SK-N-SH (cell line): Measurements from ENCODE around the gene BTRC. TPM values are rescaled to one million over a fixed set of nuclear protein-coding genes. Genes with fewer than 3 reads are reported as not detected.
A peak's percentile ranks its signal among the peaks of the same experiment; 100 is the strongest.

ENCODE experiments used
- CTCF ChIA-PET: fragments of 300-600, 350-600 bp; formaldehyde crosslinking; extraction: SDS; loops from one replicate; lab custom pipeline; 2021; lab: Yijun Ruan, JAX
- POLR2A ChIA-PET: fragments of 350-600 bp; sonication (Branson Sonifier 250); formaldehyde crosslinking; extraction: SDS; loops from one replicate; lab custom pipeline; 2020; ENCODE audit warnings: antibody characterized with exemption, inconsistent platforms; lab: Yijun Ruan, JAX
- DNase-seq: peaks from one replicate; pipeline ENCODE4 v3.0.0; 2012
- H2AFZ ChIP-seq: fragments of 200-600 bp; sonication (generic); 2 replicates; pipeline ENCODE4 v1.8.1; 2016; ENCODE audit warnings: antibody characterized with exemption, mild to moderate bottlenecking, low read depth
- H3F3A ChIP-seq: fragments of 200-600 bp; sonication (generic); replicated peaks from 2 replicates; pipeline ENCODE3; 2016; ENCODE audit warnings: antibody characterized with exemption, mild to moderate bottlenecking; ENCODE audit not compliant: insufficient read depth
- H3K27ac ChIP-seq, 2 experiments: fragments of 200-500 bp in 1 of 2; fragments of 200-600 bp in 1 of 2; sonication (Bioruptor generic) in 1 of 2; sonication (generic), shearing (Covaris generic) in 1 of 2; 2 replicates each; pipeline versions ENCODE4 v1.5.1 to v1.6.1; 2014 to 2016; ENCODE audit warnings: low read depth in 2 of 2, inconsistent platforms in 1 of 2, low read length in 1 of 2, mild to moderate bottlenecking in 1 of 2, mixed read lengths in 1 of 2
- H3K27me3 ChIP-seq: fragments of 200-600 bp; sonication (generic), shearing (Covaris generic); 2 replicates; pipeline ENCODE4 v1.6.1; 2016; ENCODE audit warnings: mixed run types; ENCODE audit not compliant: insufficient read depth
- H3K36me3 ChIP-seq, 2 experiments: fragments of 200-500 bp in 1 of 2; fragments of 200-600 bp in 1 of 2; sonication (Bioruptor generic) in 1 of 2; sonication (generic) in 1 of 2; replicated peaks in 1 of 2; 2 replicates each; pipeline versions ENCODE3 to v1.5.1; 2014 to 2016; ENCODE audit warnings: low read length in 1 of 2, mild to moderate bottlenecking in 1 of 2; ENCODE audit not compliant: insufficient read depth in 2 of 2, control insufficient read depth in 1 of 2
- H3K4me1 ChIP-seq, 2 experiments: fragments of 200-500 bp in 1 of 2; fragments of 200-600 bp in 1 of 2; sonication (Bioruptor generic) in 1 of 2; sonication (generic), shearing (Covaris generic) in 1 of 2; 2 replicates each; pipeline versions ENCODE4 v1.5.1 to v1.6.1; 2014 to 2016; ENCODE audit warnings: low read depth in 1 of 2, low read length in 1 of 2, mixed run types in 1 of 2; ENCODE audit not compliant: insufficient read depth in 2 of 2, control insufficient read depth in 1 of 2
- H3K4me2 ChIP-seq: fragments of 200-600 bp; sonication (generic), shearing (Covaris generic); 2 replicates; pipeline ENCODE4 v1.6.1; 2017; ENCODE audit warnings: mixed run types
- H3K4me3 ChIP-seq, 2 experiments: fragments of 200-500 bp in 1 of 2; fragments of 200-600 bp in 1 of 2; sonication (Bioruptor generic) in 1 of 2; sonication (generic), shearing (Covaris generic) in 1 of 2; 2 replicates each; pipeline versions ENCODE4 v1.5.1 to v1.8.1; 2014 to 2016; ENCODE audit warnings: low read depth in 2 of 2, inconsistent platforms in 1 of 2, low read length in 1 of 2, mild to moderate bottlenecking in 1 of 2, mixed read lengths in 1 of 2, moderate library complexity in 1 of 2
- H3K79me2 ChIP-seq: fragments of 200-600 bp; sonication (generic); 2 replicates; pipeline ENCODE4 v1.8.1; 2017; ENCODE audit warnings: mild to moderate bottlenecking; ENCODE audit not compliant: insufficient read depth
- H3K9ac ChIP-seq: fragments of 200-600 bp; sonication (generic); 2 replicates; pipeline ENCODE4 v1.6.1; 2017; ENCODE audit warnings: mixed run types
- H3K9me2 ChIP-seq: fragments of 200-600 bp; sonication (generic); 2 replicates; pipeline ENCODE4 v1.6.1; 2017; ENCODE audit warnings: mixed run types
- H3K9me3 ChIP-seq: fragments of 200-600 bp; sonication (generic); 2 replicates; pipeline ENCODE4 v1.6.1; 2017; ENCODE audit warnings: mixed run types, mild to moderate bottlenecking, moderate library complexity
- H4K20me1 ChIP-seq: fragments of 200-600 bp; sonication (generic); 2 replicates; pipeline ENCODE4 v1.6.1; 2017; ENCODE audit warnings: mild to moderate bottlenecking, mixed run types; ENCODE audit not compliant: insufficient read depth
- CTCF ChIP-seq: fragments of 200-600 bp; sonication (generic); IDR thresholded peaks from 2 replicates; pipeline ENCODE4 v1.6.1; 2017; ENCODE audit warnings: antibody characterized with exemption, mild to moderate bottlenecking, moderate library complexity
- FOSL2 ChIP-seq: IDR thresholded peaks from 2 replicates; pipeline ENCODE4 v1.4.0; 2012; ENCODE audit warnings: low read depth, mild to moderate bottlenecking, moderate library complexity, borderline replicate concordance
- FOXJ3 ChIP-seq: sonication (generic); formaldehyde crosslinking; IDR thresholded peaks from 2 replicates; pipeline ENCODE4 v1.5.1; 2020; ENCODE audit warnings: mild to moderate bottlenecking, missing genetic modification reagents
- GABPA ChIP-seq: IDR thresholded peaks from 2 replicates; pipeline ENCODE4 v1.4.0; 2012; ENCODE audit warnings: low read depth, mild to moderate bottlenecking
- GATA2 ChIP-seq: sonication (generic); formaldehyde crosslinking; IDR thresholded peaks from 2 replicates; pipeline ENCODE4 v1.5.0; 2020; ENCODE audit warnings: mild to moderate bottlenecking, missing genetic modification reagents
- IRF3 ChIP-seq: fragments of 150-350 bp; IDR thresholded peaks from 2 replicates; pipeline ENCODE4 v1.6.1; 2016; ENCODE audit warnings: mild to moderate bottlenecking, low read depth, low read length
- JUND ChIP-seq: IDR thresholded peaks from 2 replicates; pipeline ENCODE4 v1.4.0; 2012
- MXI1 ChIP-seq: IDR thresholded peaks from 2 replicates; pipeline ENCODE4 v1.6.1; 2012; ENCODE audit warnings: mild to moderate bottlenecking, low read depth, low read length, improper control_type of control experiment
- NFIC ChIP-seq: IDR thresholded peaks from 2 replicates; pipeline ENCODE4 v1.4.0; 2012; ENCODE audit warnings: borderline replicate concordance
- REST ChIP-seq: IDR thresholded peaks from 2 replicates; pipeline ENCODE4 v1.6.1; 2012; ENCODE audit warnings: mild to moderate bottlenecking, low read depth, low read length, moderate library complexity
- RFX5 ChIP-seq: IDR thresholded peaks from 2 replicates; pipeline ENCODE4 v1.6.1; 2012; ENCODE audit warnings: mild to moderate bottlenecking, improper control_type of control experiment, low read length
- TAF1 ChIP-seq: IDR thresholded peaks from 2 replicates; pipeline ENCODE4 v1.6.1; 2012; ENCODE audit warnings: low read depth, mild to moderate bottlenecking, low read length, moderate library complexity, borderline replicate concordance
- USF1 ChIP-seq: IDR thresholded peaks from 2 replicates; pipeline ENCODE4 v1.4.0; 2012; ENCODE audit warnings: low read depth, borderline replicate concordance
- ZBTB33 ChIP-seq: IDR thresholded peaks from 2 replicates; pipeline ENCODE4 v1.4.0; 2012; ENCODE audit warnings: low read depth, borderline replicate concordance
- WGBS: methylation state at CpG from one replicate; pipeline ENCODE4 v1.1.6; 2017; ENCODE audit warnings: low lambda C conversion rate; 5-methylcytosine and 5-hydroxymethylcytosine counted together
- polyA plus RNA-seq, 3 experiments: library from polyadenylated mRNA; depleted of rRNA; stranded (reverse); fragments of >200 nt; gene quantifications; 2 replicates each; pipeline ENCODE4 v1.2.3, GENCODE V29; 2012

Gene BTRC
- polyA plus RNA-seq, 1 of the 3 experiments (the other 2 are of a cell fraction), result 6.5 TPM

GRCh38 chr10:101329341-101330032 is 24.5 kb upstream of the BTRC start:
- Histone ChIP-seq H3K27ac (no peak overlapping the region), H3K9me2 (no peaks in the 10 kb centered on the region), H4K20me1 (no peaks in the 10 kb centered on the region), H3F3A (no peaks in the 10 kb centered on the region), H3K79me2 (no peaks in the 10 kb centered on the region), H3K4me3 (no peak overlapping the region), H3K36me3 (no peaks in the 10 kb centered on the region), H3K4me2 (no peak overlapping the region), H3K27me3 (peaks cover 22% of the 10 kb centered on the region; the same call in 1 of the 2 replicates), H2AFZ (no peak overlapping the region), H3K9me3 (no peaks in the 10 kb centered on the region)
- ChIA-PET POLR2A (no interaction called here), CTCF (interaction anchor here (1.3 to 1.5 kb wide), 2 partner anchors 8 to 32 kb away, joined by 3 to 4 read pairs; no protein-coding TSS in a partner anchor)
- no peak for DNase-seq
- TF ChIP-seq JUND (no peak), RFX5 (peak; percentile 87), CTCF (no peak)
- TF ChIP-seq, all 33 proteins: peak for 1
- WGBS, result 65% methylated on average over 3 of the region's 3 CpGs
- Histone ChIP-seq H3K9ac (no peak overlapping the region), H3K4me1 (peaks cover 0 to 10% of the 10 kb centered on the region in 2 experiments; a peak in 1 of 4 replicates)

- CTCF ChIA-PET, result interaction anchor here (1.1 to 1.5 kb wide), 5 partner anchors 9 to 116 kb away, joined by 3 to 4 read pairs (median 3); no protein-coding TSS in a partner anchor
- 65% methylated on average over 4 of the region's 4 CpGs for WGBS
Measured at GRCh38 chr10:101330231-101330630, 23.7 kb upstream of the BTRC start.

More at GRCh38 chr10:101330231-101330630, 23.7 kb upstream of the BTRC start:
- Histone ChIP-seq H3K36me3 (no peaks in the 10 kb centered on the region), H2AFZ (no peak overlapping the region), H3K9me2 (no peaks in the 10 kb centered on the region), H3K27ac (no peak overlapping the region), H3K4me2 (no peak overlapping the region), H3K4me3 (no peak overlapping the region), H3K27me3 (peaks cover 22% of the 10 kb centered on the region; the same call in 1 of the 2 replicates), H3K4me1 (peaks cover 0 to 12% of the 10 kb centered on the region in 2 experiments; a peak in 1 of 4 replicates), H3K9ac (no peak overlapping the region), H3K79me2 (no peaks in the 10 kb centered on the region)
- DNase-seq, result no peak
- no peak for TF ChIP-seq FOSL2
- no peak for TF ChIP-seq MXI1
- TF ChIP-seq IRF3, result no peak
- no peak for TF ChIP-seq FOXJ3 (CRISPR knock-in tag)
- no peak for TF ChIP-seq GABPA
- TF ChIP-seq REST, result no peak
- no peak for TF ChIP-seq NFIC
- no peak for TF ChIP-seq USF1
- TF ChIP-seq TAF1, result no peak
- no peak for TF ChIP-seq ZBTB33
- TF ChIP-seq GATA2 (CRISPR knock-in tag), result no peak
- TF ChIP-seq, all 33 proteins: peak for 0
- no peaks in the 10 kb centered on the region for H3K9me3 ChIP-seq
- no peaks in the 10 kb centered on the region for H3F3A ChIP-seq
- POLR2A ChIA-PET, result interaction anchor here (0.6 kb wide), 1 partner anchor 18 kb away, joined by 4 read pairs; no protein-coding TSS in a partner anchor
- no peaks in the 10 kb centered on the region for H4K20me1 ChIP-seq
